ENCODE results near the gene MRPL16. TPM values are rescaled to one million over a fixed set of nuclear protein-coding genes. Genes with fewer than 3 reads are reported as not detected.
"Not testable (repeated sequence)": the region's sequence is repeated elsewhere in the genome, so short reads cannot be mapped to it uniquely, and the experiment has no call there.

MRPL16 gene
- polyA plus RNA-seq, 10 donors: 32.3 to 37.2 (median 34.3) TPM

- no peak for DNase-seq
Measured at GRCh38 chr11:59814021-59814420, 3.4 kb upstream of the MRPL16 start.

GRCh38 chr11:59813364-59813763, 2.8 kb upstream of the MRPL16 start:
- no peak for DNase-seq

- DNase-seq: no peak
Measured at GRCh38 chr11:59812220-59812619, 1.6 kb upstream of the MRPL16 start.

GRCh38 chr11:59810911-59811259, 307 bp upstream of the MRPL16 start:
- no peak for DNase-seq

- no peak for DNase-seq
Measured at GRCh38 chr11:59807047-59807610, 3.4 kb downstream of the MRPL16 start.

- no peak for DNase-seq
Measured at GRCh38 chr11:59804061-59804460, 6.5 kb downstream of the MRPL16 start.

- peak in 2 of 3 donors; percentile 63 to 72 for DNase-seq
Measured at GRCh38 chr11:59802639-59803176, 7.9 kb downstream of the MRPL16 start.

GRCh38 chr11:59801981-59802638, 8.5 kb downstream of the MRPL16 start:
- peak in 2 of 3 donors; percentile 5 to 76 for DNase-seq

GRCh38 chr11:59801160-59801706, 9.3 kb downstream of the MRPL16 start:
- no peak for DNase-seq

GRCh38 chr11:59800390-59801025, 10.1 kb downstream of the MRPL16 start:
- no peak for DNase-seq

- DNase-seq: no peak
Measured at GRCh38 chr11:59794417-59794816, 16.2 kb downstream of the MRPL16 start.

- no peak for DNase-seq
Measured at GRCh38 chr11:59792507-59792906, 18.1 kb downstream of the MRPL16 start.

GRCh38 chr11:59791639-59792038, 18.9 kb downstream of the MRPL16 start:
- DNase-seq: no peak

GRCh38 chr11:59787816-59788215, 22.8 kb downstream of the MRPL16 start:
- no peak for DNase-seq

GRCh38 chr11:59787255-59787588, 23.4 kb downstream of the MRPL16 start:
- DNase-seq: no peak

- DNase-seq: no peak
Measured at GRCh38 chr11:59785818-59786217, 24.8 kb downstream of the MRPL16 start.

- DNase-seq: not testable (repeated sequence)
Measured at GRCh38 chr11:59784441-59784840, 26.1 kb downstream of the MRPL16 start.

GRCh38 chr11:59783632-59784090, 26.9 kb downstream of the MRPL16 start:
- no peak for DNase-seq

- no peak for DNase-seq
Measured at GRCh38 chr11:59782080-59782479, 28.5 kb downstream of the MRPL16 start.

- no peak for DNase-seq
Measured at GRCh38 chr11:59779487-59779886, 31.1 kb downstream of the MRPL16 start.

- no peak for DNase-seq
Measured at GRCh38 chr11:59778122-59778521, 32.5 kb downstream of the MRPL16 start.

- no peak for DNase-seq
Measured at GRCh38 chr11:59777104-59777503, 33.5 kb downstream of the MRPL16 start.
